Measurements from ENCODE around the gene FCHO1. TPM values are rescaled to one million over a fixed set of nuclear protein-coding genes. Genes with fewer than 3 reads are reported as not detected.
"Not testable (repeated sequence)": the region's sequence is repeated elsewhere in the genome, so short reads cannot be mapped to it uniquely, and the experiment has no call there.

Gene FCHO1
- total RNA-seq, 1 donor from 2014 or later: not detected

DNA sequence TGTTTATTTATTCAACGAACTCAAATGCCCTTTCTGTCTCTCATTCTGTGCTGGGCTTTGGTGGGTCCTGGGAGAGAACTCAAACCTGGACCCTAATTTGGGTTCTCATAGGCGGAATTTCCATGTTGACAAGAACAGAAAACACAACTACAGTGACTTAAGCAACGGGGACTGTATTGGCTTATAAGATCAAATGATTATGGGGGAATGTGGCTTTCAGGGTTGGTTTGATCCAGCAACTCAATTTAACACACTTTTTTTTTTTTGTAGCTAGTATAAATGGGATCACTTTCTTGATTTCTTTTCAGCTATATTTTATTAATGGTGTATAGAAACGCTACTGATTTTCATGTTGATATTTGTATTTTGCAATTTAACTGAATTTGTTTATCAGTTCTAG, 9.9 kb downstream of the FCHO1 start:
- no peak for DNase-seq (ENCODE audit: low read depth)

DNA sequence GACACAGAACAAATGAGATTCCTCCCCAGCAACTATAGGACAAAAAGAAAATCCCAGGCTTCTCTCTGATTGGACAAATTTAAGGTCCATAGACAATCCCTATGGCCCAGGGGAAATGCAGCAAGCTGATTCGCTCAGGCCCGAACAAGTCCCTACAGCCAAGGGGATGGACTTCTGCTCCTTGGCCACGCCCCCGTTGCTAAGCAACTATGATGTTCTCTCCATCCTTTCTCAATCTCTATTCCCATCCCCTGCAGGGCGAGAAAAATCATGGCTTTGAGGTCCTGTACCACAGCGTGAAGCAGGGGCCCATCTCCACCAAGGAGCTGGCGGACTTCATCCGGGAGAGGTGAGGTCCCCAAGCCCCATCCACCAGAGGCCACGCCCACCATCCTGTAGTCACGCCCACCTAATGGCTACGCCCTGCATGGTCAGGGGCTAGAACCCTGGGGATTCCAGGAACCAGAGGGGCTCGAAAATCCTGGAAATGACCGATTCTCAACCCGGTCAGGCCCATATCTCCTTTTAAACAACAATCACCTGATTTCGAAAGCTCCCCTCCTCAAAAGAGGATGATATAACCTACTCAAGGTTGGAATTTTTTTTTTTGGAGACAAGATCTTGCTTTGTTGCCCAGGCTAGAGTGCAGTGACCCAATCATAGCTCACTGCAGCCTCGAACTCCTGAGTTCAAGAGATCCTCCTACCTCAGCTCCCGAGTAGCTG, 11.4 kb downstream of the FCHO1 start:
- peak; percentile 9 for DNase-seq (ENCODE audit: low read depth)

DNA sequence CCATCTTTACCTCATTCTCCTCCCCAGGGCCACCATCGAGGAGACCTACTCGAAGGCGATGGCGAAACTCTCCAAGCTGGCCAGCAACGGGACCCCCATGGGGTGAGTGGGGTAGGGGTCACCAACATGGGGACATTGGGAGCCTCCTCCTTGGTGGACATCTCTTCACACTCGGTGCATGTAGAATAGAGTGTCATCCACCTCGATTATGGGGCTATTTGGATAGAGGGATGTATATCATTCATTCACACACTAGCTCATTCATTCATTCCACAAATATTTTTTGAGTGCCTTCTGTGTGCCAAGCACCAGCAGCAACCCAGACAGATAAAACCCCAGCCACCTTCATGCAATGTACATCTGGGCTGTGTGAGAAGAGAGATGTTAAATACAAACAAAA, 13.1 kb downstream of the FCHO1 start:
- no peak for DNase-seq (ENCODE audit: low read depth)

DNA sequence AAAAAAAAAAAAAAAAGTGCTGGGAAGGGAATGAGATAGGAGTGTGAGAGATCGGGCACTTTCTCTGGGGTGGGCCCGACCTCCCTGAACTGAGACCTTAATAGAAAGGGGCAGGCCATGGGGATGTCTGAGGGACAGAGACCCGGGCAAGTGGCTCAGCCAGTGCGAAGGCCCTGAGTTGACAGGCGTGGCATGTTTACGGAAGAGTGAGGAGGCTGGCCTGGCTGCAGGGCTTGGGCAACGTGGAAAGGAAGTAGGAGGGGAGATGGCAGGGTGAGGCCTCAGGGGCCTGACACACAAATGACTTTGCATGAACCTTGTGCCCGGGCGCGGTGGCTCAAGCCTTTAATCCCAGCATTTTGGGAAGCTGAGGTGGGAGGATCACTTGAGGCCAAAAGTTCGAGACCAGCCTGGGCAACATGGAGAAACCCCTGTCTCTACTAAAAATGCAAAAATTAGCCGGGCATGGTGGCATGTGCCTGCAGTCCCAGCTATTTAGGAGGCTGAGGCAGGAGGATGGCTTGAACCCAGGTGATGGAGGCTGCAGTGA, 13.9 kb downstream of the FCHO1 start:
- DNase-seq (ENCODE audit: low read depth): no peak

DNA sequence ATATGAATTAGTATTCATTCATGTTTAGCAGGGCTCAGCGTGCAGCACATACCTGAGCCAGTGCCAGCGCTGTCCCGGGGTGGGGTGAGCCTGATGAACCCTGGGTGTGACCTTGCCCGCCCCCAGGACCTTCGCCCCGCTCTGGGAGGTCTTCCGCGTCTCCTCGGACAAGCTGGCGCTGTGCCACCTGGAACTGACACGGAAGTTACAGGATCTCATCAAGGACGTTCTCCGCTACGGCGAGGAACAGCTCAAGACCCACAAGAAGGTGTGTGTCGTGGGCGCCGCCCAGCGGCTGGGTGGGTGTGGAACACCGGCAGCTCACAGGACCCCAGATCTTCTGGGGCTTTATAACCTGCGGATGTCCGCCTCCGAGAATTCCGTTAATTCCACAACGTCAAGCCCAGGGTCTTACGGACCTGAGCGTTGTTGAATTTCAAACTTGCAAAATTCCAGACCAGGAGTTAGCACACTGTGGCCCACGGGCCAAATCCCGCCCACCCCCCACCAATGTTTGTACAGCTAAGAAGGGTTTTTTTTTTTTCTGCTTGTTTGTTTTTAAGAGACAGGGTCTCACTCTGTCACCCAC, 15.4 kb downstream of the FCHO1 start:
- peak; percentile 76 for DNase-seq (ENCODE audit: low read depth)

DNA sequence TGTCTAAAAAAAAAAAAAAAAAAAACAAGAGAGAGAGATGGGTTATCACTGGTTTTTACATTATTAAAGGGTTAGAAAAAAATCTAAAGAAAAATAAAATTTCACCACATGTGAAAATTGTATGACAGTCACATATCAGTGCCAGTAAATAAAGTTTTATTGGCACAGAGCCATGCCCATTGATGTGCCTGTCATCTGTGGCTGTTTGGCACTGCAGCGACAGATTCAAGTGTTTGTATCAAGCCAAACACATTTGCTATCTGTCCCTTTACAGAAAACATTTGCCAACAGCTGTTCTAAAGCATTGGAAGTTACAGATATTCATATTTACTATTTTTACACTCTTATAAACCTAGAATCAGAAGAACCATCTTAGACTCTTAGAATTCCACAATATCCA, 16.3 kb downstream of the FCHO1 start:
- no peak for DNase-seq (ENCODE audit: low read depth)

DNA sequence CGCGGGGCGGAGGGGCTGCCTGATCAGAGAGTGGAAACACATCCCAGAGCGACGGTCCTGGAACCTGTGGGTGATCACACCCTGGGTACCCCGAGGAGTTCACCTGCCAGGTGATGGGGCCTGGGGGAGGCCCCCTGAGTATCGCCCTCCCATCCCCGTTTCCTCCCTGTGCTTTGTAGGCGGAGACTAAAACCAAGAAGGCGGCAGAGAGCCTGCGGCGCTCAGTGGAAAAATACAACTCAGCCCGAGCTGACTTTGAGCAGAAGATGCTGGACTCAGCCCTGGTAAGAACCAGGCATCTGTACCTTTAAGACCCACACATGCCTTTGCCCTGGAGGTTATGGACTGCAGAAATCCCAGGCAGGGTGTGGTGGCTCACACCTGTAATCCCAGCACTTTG, 19.3 kb downstream of the FCHO1 start:
- DNase-seq (ENCODE audit: low read depth): no peak

DNA sequence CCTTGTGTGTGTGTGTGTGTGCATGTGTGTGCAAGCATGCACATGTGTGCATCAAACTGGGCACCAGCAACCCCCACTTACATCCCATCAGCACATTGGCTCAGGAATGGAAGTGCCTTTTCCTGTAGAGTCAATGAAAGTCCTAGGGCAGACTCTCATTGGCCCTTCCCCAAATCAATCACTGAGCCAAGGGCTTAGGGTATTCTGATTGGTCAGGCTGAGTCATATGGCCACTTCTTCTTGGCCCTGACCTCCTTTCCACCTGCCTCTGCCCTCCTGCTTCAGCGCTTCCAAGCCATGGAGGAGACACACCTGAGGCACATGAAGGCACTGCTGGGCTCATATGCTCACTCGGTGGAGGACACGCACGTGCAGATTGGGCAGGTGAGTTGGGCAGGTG, 20.9 kb downstream of the FCHO1 start:
- no peak for DNase-seq (ENCODE audit: low read depth)

DNA sequence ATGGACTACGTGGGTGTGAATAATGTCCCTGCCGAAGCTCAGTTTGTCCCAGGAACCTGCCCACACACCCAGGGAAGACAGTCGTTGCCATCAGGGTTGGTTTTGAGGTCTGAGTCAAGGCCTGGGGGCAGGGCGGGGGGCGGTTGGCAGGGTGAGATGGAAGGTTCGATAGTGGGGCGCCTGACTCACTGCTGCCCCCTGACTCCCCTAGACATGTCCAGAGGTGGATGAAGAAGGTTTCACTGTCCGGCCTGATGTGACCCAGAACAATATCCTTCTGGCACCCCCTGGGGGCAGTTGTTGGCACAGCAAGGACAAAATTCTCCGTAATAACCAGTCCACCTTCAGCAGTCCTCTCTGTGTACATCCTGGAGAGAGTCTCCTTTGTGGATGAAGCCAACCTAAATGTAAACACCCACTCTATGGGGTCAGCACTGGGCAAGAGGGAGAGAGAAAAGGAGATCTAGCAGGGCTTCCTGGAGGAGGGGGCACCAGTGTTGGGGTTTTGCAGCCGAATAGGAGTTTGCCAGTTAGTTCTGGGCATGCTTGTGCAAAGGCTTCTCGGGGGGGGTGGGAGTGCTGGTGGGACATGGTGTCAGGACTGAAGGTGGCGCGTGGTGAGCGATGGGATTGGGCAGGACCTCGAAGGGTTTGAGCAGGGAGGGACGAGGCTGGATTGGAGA, 24.1 kb downstream of the FCHO1 start:
- DNase-seq (ENCODE audit: low read depth): peak; percentile 42

DNA sequence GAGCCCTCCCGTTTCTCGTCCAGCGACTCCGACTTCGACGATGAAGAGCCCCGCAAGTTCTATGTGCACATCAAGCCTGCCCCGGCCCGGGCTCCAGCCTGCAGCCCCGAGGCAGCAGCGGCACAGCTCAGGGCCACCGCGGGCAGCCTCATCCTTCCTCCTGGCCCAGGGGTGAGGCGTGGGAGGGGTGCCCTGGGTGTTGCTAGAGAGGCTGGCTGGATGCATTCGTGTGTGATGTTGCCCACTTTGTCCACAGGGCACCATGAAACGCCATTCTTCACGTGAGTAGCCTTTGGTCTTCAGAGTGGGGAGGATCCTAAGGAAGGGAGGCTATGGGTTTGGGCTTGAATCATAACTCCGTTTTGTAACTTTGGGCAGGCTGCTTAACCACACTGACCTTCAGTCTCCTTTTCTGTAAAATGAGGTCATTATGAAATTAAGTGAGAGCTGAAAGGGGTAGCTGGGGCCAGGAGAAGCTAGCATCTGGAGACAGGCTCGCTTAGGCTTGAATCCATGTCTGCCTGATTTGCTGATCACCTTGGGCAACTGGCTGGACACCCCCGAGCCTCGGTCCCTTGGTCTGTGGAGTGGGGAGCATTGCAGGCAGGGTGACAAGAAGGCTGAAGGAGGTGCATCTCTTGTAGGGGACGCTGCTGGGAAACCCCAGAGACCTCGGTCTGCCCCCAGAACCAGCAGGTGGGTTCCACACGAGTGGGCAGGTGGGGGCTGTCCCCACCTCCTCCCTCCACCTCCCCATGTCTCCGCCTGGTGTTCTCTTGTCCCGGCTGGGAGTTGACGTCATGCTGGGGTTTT, 24.9 kb downstream of the FCHO1 start:
- no peak for DNase-seq (ENCODE audit: low read depth)

DNA sequence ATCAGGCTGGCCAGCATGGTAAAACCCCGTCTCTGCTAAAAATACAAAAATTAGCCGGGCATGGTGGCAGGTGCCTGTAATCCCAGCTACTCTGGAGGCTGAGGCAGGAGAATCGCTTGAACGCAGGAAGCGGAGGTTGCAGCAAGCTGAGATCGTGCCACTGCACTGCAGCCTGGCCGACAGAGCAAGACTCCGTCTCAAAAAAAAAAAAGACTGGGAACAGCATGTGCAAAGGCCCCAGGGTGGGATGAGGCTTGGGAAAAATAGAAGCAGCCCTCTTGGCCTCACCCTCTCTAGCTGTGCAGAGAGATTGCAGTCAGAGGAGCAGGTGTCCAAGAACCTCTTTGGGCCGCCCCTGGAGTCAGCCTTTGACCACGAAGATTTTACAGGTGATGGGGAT, 26.6 kb downstream of the FCHO1 start:
- DNase-seq (ENCODE audit: low read depth): not testable (repeated sequence)

DNA sequence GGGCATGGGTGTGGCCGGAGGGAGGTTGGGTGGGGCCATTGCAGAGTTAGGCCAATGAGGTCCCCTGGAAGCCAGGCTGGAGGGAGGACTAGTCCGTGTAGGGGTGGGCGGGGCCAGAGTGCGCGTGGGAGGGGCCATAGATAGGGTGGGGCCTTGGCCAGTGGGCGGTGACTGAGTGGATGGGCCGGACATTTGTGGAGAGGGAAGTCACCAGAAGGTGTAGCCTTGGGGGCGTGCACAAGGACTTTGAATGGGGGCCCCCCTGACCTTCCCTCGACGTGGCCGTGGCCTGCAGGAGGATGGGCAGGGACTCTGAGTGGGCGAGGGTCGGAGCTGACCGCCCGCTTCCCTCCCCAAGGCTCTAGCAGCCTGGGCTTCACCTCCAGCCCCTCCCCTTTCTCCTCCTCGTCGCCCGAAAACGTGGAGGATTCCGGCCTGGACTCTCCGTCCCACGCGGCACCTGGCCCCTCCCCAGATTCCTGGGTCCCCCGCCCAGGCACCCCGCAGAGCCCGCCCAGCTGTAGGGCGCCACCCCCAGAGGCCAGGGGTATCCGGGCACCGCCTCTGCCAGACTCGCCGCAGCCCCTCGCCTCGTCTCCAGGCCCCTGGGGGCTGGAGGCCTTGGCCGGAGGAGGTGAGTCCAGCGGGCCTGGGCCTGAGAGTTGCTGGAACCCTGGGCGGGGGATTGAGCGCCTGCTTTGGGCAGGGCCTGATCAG, 27.1 kb downstream of the FCHO1 start:
- no peak for DNase-seq (ENCODE audit: low read depth)

DNA sequence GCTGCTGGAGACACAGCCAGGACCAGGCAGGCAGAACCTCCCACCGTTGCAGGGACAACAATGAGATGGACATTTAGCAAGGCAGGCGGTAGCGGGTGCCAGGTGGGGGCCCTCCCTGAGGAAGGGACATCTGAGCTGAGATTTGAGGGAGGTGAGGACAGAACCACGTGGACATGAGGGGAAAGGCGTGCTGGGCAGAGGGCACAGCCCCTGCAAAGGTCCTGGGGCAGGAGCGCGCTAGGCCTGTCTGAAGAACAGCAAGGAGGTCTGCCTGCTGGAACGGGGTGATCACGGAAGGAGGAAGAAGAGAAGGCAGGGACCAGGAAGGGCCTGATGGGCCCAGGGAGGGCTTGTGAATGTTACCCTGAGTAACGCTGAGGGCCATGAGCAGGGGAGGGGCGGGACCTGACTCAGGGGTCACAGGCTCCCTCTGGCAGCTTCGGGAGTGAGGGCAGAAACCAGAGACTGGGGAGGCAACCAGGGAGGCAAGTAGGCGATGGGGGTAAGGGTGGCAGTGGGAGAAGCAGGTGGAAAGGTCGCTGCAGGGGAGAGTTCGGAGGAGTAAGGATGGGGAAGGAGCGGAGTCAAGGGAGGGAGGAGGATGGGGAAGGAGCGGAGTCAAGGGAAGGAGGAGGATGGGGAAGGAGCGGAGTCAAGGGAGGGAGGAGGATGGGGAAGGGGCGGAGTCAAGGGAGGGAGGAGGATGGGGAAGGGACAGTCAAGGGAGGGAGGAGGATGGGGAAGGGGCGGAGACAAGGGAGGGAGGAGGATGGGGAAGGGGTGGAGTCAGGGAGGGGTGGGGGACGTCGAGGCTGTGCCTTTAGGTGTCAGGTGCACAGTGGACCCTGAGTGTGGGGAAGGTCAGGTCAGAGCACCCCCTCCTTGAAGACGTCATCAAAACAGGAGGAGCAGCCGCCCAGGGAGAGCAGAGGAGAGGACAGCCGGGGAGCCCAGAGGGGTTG, 28.0 kb downstream of the FCHO1 start:
- no peak for DNase-seq (ENCODE audit: low read depth)

DNA sequence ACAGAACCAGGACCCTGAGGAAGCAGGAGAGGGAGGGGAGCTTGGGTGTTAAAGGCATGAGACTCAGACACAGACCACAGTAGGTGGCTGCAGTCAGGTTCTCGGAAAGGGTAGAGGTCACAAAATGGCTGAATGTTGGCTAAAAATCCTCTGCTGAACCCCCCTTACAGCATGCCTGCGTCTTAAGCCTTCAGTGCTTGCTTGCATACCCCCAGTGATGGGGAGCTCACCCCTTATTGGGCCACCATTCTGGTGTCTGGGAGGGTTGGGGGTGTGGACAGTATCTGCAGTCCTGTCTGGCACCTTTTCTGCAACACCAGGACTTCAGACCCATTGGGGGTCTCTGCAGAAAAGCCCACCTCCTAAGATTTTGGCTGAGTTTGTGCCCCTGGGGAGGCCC, 29.5 kb downstream of the FCHO1 start:
- no peak for DNase-seq (ENCODE audit: low read depth)

DNA sequence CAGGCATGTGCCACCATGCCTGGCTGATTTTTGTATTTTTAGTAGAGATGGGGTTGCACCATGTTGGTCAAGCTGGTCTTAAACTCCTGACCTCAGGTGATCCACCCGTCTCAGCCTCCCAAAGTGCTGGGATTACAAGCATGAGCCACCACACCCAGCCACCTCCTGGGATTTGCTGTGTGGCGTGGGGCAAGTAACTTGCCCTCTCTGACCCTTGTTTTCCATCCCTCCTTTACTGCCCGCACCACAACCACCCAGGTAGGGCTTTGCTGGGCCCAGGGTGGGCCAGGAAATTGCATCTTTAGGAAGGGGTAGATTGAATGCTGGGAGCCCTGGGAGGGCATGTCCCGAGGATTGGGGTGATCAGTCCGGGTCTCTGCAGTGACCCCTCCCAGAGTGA, 32.4 kb downstream of the FCHO1 start:
- not testable (repeated sequence) for DNase-seq (ENCODE audit: low read depth)

DNA sequence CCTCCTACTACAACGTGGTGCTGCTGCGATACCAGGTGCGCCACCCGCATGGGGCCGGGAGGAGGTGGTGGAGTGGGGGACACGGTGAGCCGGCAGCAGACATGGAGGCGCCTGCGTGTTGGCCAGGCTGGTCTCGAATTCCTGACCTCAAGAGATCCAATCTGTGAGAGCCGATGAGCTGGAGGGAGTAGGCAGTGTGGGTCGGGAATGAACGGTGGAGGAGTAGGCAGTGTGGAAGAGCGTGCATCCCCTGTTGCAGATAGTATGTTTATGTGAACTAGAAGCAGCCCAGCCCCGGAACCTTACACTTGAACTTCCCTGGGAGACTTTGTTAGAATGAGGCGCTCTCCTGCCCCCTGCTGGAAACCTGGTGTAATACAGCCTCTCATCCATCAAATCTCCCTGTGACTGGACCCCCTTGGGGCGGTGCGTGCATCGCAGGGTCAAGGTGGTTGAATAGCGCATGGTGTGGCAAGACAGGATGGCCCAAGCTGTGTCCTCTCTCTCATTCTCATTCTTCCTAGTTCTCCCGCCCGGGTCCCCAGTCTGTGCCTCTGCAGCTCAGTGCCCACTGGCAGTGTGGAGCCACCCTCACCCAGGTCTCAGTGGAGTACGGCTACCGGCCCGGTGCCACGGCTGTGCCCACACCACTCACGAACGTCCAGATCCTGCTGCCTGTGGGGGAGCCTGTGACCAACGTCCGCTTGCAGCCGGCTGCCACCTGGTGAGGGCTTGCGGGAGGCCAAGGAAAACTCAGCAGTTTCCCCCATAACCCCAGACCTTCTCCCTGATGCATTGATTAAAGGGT, 33.1 kb downstream of the FCHO1 start:
- DNase-seq (ENCODE audit: low read depth): peak; percentile 55

DNA sequence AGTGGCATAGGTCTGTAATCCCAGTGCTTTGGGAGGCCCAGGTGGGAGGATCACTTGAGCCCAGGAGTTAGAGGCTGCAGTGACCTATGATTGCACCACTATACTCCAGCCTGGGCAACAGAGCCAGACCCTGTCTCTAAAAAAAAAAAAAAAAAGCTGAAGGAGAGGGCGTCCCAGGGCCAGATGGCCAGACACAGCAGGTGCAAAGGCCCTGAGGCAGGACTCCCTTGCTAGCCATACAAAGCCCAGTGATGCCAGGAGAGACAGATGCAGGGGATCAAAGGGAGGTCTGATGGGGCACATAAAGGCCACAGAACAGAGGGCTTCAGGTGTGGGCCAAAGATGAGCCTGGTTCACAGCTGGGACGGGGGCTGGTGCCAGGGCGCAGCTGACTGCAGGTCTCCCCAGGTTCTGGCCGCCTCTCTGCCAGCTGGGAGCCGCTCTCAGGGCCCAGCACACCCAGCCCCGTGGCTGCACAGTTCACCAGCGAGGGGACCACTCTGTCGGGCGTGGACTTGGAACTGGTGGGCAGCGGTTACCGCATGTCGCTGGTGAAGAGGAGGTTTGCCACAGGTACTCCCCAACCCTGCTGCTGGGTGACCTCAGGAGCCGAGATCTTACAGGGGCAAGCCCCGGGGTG, 36.1 kb downstream of the FCHO1 start:
- DNase-seq (ENCODE audit: low read depth): no peak

DNA sequence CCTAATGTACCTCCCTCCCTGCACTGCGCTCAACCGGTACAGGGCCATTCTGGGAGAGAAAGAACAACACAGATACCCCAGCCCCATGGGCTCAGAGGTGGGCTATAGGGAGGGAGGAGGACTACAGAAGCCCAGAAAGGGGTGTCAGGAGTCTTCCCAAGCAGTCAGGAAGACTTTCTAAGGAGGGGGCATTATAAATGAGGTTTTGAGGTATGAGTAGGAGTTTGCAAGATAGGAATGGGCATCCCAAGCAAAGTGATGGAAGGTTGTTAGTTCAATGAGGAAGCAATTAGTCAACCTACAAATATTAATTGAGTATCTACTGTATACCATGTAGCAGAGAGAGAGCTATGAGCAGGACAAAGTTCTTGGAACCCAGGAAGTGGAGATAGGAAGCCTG, 37.4 kb downstream of the FCHO1 start:
- no peak for DNase-seq (ENCODE audit: low read depth)

All from myocyte (in vitro differentiated cells).